ENCODE measurements around the gene ARMC3.

DNA sequence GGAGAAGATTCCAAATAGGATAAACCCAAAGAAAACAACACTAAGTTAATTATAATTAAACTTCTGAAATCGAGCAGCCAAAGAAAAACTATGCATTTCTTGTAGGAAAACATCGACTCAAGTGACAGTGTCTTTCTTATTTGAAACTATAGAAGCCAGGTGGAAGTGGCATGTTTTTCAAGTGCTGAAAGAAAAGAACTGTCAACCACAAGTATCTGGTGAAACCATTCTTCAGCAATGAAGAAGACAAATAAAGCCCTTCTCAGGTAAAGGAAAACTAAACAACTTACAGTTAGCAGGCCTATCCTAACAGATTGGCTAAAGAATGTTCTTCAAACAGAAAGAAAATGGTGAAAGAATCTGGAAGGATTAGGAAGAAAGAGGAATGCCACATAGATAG, 96.1 kb downstream of the ARMC3 start:
- TF ChIP-seq, protein P1, sequence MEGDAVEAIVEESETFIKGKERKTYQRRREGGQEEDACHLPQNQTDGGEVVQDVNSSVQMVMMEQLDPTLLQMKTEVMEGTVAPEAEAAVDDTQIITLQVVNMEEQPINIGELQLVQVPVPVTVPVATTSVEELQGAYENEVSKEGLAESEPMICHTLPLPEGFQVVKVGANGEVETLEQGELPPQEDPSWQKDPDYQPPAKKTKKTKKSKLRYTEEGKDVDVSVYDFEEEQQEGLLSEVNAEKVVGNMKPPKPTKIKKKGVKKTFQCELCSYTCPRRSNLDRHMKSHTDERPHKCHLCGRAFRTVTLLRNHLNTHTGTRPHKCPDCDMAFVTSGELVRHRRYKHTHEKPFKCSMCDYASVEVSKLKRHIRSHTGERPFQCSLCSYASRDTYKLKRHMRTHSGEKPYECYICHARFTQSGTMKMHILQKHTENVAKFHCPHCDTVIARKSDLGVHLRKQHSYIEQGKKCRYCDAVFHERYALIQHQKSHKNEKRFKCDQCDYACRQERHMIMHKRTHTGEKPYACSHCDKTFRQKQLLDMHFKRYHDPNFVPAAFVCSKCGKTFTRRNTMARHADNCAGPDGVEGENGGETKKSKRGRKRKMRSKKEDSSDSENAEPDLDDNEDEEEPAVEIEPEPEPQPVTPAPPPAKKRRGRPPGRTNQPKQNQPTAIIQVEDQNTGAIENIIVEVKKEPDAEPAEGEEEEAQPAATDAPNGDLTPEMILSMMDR (IDR thresholded peaks at IDR 0.05): no peak
- TF ChIP-seq EZH2 (IDR thresholded peaks at IDR 0.05; ENCODE audit: borderline replicate concordance, insufficient read depth, low read depth, low read length, poor library complexity, severe bottlenecking): no peak
